ENCODE results near the gene SEPHS2. TPM values are rescaled to one million over a fixed set of nuclear protein-coding genes. Genes with fewer than 3 reads are reported as not detected.

Gene SEPHS2
- 10 to 100 TPM; 34.5 to 41.3 (median 39.9) TPM for total RNA-seq

- Histone ChIP-seq H3K27me3 (no peaks in the 10 kb centered on the region), H3K4me3 (replicated peaks in 1 of 3) (peak within 1 kb of the TSS; percentile 39 to 73 (median 43)), H3K4me1 (peaks cover 11 to 16% of the 10 kb centered on the region in 2 donors), H3K36me3 (peaks cover 0 to 3% of the 10 kb centered on the region in 2 donors), H3K27ac (peak within 1 kb of the TSS; percentile 70 to 85 (median 73)), H3K9me3 (no peaks in the 10 kb centered on the region)
- intact Hi-C loops (cut with DNase I) = loop anchor here (2.0 to 10.0 kb wide), 2 partner anchors 81 to 159 kb away; partner anchors contain the start of gene ZNF768
- WGBS, 2 donors = 1% methylated on average over 20 to 35 of the region's 59 CpGs
- TF ChIP-seq CTCF (IDR thresholded peaks at IDR 0.05) (peak in 3 of 6 experiments; percentile 17 to 47 (median 18)), POLR2A (IDR thresholded peaks at IDR 0.05) (peak; percentile 51 to 98)
- DNase-seq = peak; percentile 97
Observed at GRCh38 chr16:30445408-30446202, at the start of gene SEPHS2. Gene SEPHS2 (minus strand): TSS chr16:30445874. CDS start chr16:30445727, 147 bp downstream.

- DNase-seq = no peak
- Histone ChIP-seq H3K9me3 (no peaks in the 10 kb centered on the region), H3K36me3 (no peaks in the 10 kb centered on the region), H3K4me1 (no peaks in the 10 kb centered on the region), H3K27me3 (no peaks in the 10 kb centered on the region), H3K27ac (no peak overlapping the region), H3K4me3 (replicated peaks in 1 of 3) (no peak overlapping the region)
- TF ChIP-seq POLR2A (IDR thresholded peaks at IDR 0.05) (no peak), CTCF (IDR thresholded peaks at IDR 0.05) (no peak)
- intact Hi-C loops (cut with DNase I) = no loop called here
- WGBS, 2 donors = 71 to 72% methylated on average over 12 of the region's 12 CpGs
Observed at GRCh38 chr16:30494709-30495108, 49.0 kb upstream of the SEPHS2 start.

GRCh38 chr16:30493941-30494488 is 48.3 kb upstream of the SEPHS2 start:
- peaks cover 0 to under 1% of the 10 kb centered on the region in 2 donors for H3K4me1 ChIP-seq
- WGBS, 2 donors = 71 to 84% methylated on average over 9 to 11 of the region's 11 CpGs
- no peak for DNase-seq
- no peak for TF ChIP-seq POLR2A (IDR thresholded peaks at IDR 0.05)
- no peak for TF ChIP-seq CTCF (IDR thresholded peaks at IDR 0.05)
- intact Hi-C loops (cut with DNase I) = no loop called here
- H3K4me3 ChIP-seq (replicated peaks in 1 of 3) = no peak overlapping the region
- no peaks in the 10 kb centered on the region for H3K36me3 ChIP-seq
- H3K27me3 ChIP-seq = no peaks in the 10 kb centered on the region
- H3K27ac ChIP-seq = no peak overlapping the region
- H3K9me3 ChIP-seq = no peaks in the 10 kb centered on the region

- no peak overlapping the region for H3K27ac ChIP-seq
- TF ChIP-seq POLR2A (IDR thresholded peaks at IDR 0.05) = no peak
- no peak for TF ChIP-seq CTCF (IDR thresholded peaks at IDR 0.05)
- 61 to 64% methylated on average over 6 of the region's 6 CpGs for WGBS, 2 donors
- intact Hi-C loops (cut with DNase I) = no loop called here
- H3K9me3 ChIP-seq = no peaks in the 10 kb centered on the region
- no peaks in the 10 kb centered on the region for H3K36me3 ChIP-seq
- H3K27me3 ChIP-seq = no peaks in the 10 kb centered on the region
- H3K4me3 ChIP-seq (replicated peaks in 1 of 3) = no peak overlapping the region
- peaks cover 0 to 4% of the 10 kb centered on the region in 2 donors for H3K4me1 ChIP-seq
- peak in 1 of 2 donors; percentile 5 for DNase-seq
Observed at GRCh38 chr16:30491744-30492308, 46.2 kb upstream of the SEPHS2 start.

Measured in thyroid gland (tissue), 4 donors.